ENCODE measurements around the gene GLRX.
"Not testable (repeated sequence)": the region's sequence is repeated elsewhere in the genome, so short reads cannot be mapped to it uniquely, and the experiment has no call there.

The GLRX gene

GRCh38 chr5:95851141-95851540 is 28.6 kb upstream of the GLRX start:
- FAIRE-seq, result not testable (repeated sequence)

DNA sequence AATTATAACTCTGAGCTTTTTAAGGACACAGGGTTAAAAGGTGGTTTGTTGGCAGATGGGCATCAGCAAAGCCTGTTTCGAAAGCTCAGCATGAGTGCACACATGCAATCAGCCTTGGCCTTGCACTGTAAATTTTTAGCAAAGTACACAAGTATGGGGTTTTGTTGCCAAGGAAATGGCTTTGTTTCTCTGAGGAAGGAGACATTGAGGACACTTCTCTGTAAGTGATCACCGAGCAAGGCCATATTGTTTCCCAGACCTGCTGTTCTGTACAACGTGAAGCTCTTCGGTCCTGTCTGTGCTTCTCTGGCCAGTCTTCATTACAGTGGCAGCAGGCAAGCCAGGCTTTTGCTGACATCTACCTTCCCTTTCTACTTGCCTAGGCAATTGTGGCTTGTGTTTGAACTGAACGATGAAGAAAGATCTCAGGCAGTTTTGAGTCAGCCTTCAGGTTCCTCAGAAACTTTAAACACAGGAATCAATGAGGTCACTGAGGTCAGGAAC is 27.9 kb upstream of the GLRX start:
- no peak for FAIRE-seq

GRCh38 chr5:95848701-95849100 is 26.2 kb upstream of the GLRX start:
- FAIRE-seq, result no peak

- no peak for FAIRE-seq
Observed at GRCh38 chr5:95847261-95847592, 24.7 kb upstream of the GLRX start.

GRCh38 chr5:95846554-95847260 is 24.2 kb upstream of the GLRX start:
- no peak for FAIRE-seq

GRCh38 chr5:95845391-95845790 is 22.9 kb upstream of the GLRX start:
- no peak for FAIRE-seq

- no peak for FAIRE-seq
Observed at GRCh38 chr5:95843733-95844223, 21.3 kb upstream of the GLRX start.

- no peak for FAIRE-seq
Observed at GRCh38 chr5:95842854-95843544, 20.5 kb upstream of the GLRX start.

DNA sequence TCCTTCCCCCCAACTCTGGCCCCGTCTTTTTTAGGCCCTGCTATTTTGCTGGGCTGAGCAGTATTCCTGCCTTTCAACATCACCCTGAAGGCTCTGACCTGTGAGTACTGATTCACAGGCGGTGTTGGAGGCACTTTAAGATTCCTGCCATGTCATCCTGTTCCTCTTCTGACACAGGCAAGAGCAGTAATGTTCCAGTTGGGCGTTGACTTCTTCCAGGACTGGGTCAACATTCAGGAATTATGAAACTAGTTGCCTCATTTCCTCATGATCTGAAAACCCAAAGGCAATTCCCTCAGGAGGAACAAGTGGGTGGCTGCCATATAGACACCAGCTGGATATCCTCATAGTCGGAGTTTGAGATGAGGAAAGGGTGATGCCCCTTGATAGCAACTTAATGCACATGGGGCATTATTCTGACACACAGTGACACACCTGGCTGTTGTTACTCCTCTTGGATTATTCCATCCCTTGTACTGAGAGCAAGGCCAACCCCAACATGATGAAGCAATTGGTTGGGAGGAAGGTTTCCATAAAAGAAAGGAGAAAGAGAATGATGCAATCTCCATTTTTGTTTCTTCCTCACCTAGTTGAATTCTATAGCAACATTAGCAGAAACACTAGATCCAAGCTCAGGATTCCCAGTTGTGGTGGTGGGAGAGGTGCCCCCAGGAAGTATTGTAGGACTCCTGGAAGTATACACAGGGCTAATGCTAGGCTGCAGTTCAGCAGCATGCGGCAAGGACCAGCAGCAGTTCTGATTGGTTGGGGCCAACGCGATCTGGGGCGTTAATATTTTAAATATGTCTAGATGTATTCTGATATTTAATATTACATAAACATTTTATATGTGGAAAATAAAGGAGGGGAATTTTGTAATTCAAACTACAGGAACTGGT is 19.6 kb upstream of the GLRX start:
- FAIRE-seq, result no peak

DNA sequence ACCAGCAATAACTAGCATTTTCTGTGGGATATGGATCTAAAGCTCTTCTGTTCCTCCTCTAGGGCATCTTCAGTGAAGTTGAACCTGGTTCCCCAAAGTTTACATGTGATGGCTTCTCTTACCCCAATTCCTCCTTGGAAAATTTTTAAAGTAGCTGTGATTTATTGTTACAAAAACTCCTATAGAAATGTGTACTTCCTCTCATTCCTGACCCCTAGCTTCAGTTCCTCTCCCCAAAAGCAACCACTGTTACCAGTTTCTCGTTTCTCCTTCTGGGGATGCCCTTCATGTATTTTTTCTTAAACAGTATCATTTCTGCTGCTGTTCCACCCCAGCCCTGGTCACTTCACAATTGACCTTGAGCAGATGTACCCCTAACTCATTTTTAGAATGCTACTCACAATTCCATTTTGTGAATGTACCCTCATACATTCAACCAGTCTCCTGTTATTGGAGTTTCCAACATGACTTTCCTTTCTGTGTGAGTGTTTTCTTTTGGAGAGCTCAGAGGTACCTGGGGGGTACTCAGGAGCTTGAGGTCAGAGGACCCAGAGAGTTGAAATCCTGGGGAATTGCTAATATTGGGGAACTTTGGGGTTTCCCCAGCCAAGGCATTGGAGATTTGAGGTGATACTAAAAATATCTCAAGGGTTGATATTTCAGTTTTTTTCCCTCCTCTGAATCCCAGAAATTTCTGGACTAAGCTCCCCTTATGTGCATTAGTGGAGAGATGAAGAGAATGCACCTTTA is 18.6 kb upstream of the GLRX start:
- FAIRE-seq, result no peak

DNA sequence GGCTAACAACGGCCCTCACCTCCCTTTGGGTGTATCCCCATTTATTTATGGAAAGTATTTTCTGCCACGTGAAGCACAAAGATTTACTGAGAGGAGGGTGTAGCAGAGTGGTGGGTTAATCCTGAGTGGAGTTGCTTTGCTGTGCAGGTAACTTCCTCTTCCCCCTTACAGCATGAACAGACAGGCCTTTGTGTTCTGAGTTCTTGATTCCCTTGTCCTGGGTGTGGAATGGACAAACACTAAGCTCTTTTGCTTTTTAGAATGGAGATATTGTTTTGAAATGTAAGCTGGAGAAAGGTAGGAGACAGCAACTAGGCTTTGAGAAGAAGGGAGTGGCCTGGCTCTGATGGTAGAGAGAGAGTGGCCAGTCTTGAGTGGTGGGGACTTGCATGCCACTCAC is 17.1 kb upstream of the GLRX start:
- FAIRE-seq, result no peak

GRCh38 chr5:95838556-95838955 is 16.0 kb upstream of the GLRX start:
- FAIRE-seq, result no peak

DNA sequence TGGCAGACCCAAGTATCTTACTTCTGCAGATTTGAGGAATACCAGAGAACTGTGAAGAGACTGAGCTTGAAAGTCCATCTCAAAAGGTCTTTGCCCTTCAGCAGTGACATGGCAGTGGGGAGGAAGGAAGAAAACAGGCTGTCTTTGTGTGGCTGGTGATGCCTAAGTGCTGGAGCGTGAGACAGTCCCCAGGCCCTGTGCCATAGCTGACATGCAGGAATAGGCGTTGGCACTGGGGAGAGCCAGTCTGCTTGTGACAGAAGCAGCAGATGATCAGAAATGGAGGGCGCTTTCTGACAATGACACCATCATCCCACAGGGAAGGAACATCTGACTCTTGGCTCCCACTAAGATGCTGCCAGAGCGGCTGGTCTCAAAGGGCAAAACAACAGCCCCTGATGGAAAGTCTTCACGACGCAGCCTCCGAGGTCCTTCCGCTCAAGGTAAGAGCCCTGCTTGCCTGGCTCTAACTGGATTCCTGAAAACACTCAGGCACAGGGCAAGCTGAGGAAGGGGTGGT is 15.5 kb upstream of the GLRX start:
- FAIRE-seq, result no peak

GRCh38 chr5:95837492-95837891 is 15.0 kb upstream of the GLRX start:
- FAIRE-seq, result no peak

GRCh38 chr5:95836971-95837370 is 14.4 kb upstream of the GLRX start:
- FAIRE-seq, result not testable (repeated sequence)

DNA sequence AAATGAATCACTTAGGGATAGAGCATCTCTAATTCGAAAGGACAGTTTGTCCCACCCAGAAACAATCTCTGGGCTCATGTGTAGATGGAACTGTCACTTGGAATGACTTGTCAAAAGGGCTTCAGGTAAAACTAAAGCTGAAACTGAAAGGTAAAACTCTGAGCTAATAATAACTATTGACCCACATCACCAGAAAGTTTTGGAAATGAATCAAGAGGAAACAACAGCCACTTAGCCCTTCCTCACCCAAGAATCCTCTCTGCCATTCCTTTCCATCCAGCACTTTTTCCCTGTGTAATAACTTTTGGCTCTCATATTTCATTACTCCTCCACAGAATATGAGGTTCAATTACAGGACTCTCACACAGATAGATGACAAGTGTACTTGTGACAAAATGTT is 14.0 kb upstream of the GLRX start:
- FAIRE-seq, result no peak

- no peak for FAIRE-seq
Observed at GRCh38 chr5:95835682-95836385, 13.3 kb upstream of the GLRX start.

- no peak for FAIRE-seq
Observed at GRCh38 chr5:95832664-95833063, 10.1 kb upstream of the GLRX start.

GRCh38 chr5:95830226-95830625 is 7.7 kb upstream of the GLRX start:
- FAIRE-seq, result no peak

DNA sequence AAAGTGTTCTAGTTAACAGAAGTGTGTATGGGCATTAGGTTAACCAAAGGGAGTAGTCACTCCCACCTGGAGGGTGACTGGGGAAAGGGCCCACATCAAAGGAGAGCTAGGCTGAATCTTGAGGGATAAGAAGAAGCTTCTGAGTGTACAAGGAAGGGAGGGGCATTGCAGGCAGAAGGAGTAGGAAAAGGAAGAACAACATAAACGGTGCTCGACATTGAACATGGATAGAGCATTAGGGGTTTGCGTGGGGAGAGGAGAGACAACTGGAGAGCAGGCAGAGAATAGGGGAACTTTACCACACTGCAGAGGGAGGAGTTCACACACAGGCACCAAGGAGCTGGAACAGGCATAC is 5.3 kb upstream of the GLRX start:
- FAIRE-seq, result no peak

Measured in colon (tissue), 2 donors.